HEK293 (cell line): ENCODE data around the gene FAM98C.

ENCODE experiments used
- CTCF ChIA-PET: fragments of 350-600 bp; formaldehyde crosslinking; extraction: SDS; loops from one replicate; lab custom pipeline; 2021; ENCODE audit warnings: antibody characterized with exemption; lab: Yijun Ruan, JAX
- POLR2A ChIA-PET: fragments of 300-600 bp; formaldehyde crosslinking; extraction: SDS; loops from one replicate; lab custom pipeline; 2020; ENCODE audit warnings: antibody characterized with exemption, inconsistent platforms; lab: Yijun Ruan, JAX
- H3K27ac ChIP-seq: fragments of 200-500 bp; sonication (Bioruptor generic); 2 replicates; pipeline ENCODE4 v1.5.1; 2014; ENCODE audit warnings: low read depth, low read length, control low read depth, inconsistent platforms; ENCODE audit errors: extremely low read depth
- H3K36me3 ChIP-seq, 2 experiments: fragments of 200-500 bp in 1 of 2; sonication (Bioruptor generic) in 1 of 2; 1 replicate in 1 of 2; 2 replicates in 1 of 2; pipeline ENCODE4 v1.5.1; 2014 to 2017; ENCODE audit warnings: inconsistent platforms in 2 of 2, low read length in 2 of 2; ENCODE audit not compliant: control insufficient read depth in 2 of 2, insufficient read depth in 1 of 2
- H3K4me1 ChIP-seq: fragments of 200-500 bp; sonication (Bioruptor generic); 2 replicates; pipeline ENCODE4 v1.5.1; 2014; ENCODE audit warnings: mild to moderate bottlenecking, low read length, inconsistent platforms; ENCODE audit not compliant: control insufficient read depth, insufficient read depth
- H3K4me3 ChIP-seq: 2 replicates; pipeline ENCODE4 v1.5.1; 2011; ENCODE audit warnings: low read depth, mild to moderate bottlenecking, control low read depth, low read length, moderate library complexity
- H3K9me3 ChIP-seq: fragments of 200-500 bp; sonication (Bioruptor generic); 2 replicates; pipeline ENCODE4 v1.5.1; 2014; ENCODE audit warnings: low read depth, low read length, inconsistent platforms; ENCODE audit not compliant: control insufficient read depth, insufficient read depth
- FEZF1 ChIP-seq: fragments of 450-650 bp; formaldehyde crosslinking; IDR thresholded peaks from 2 replicates; pipeline ENCODE4 v1.5.1; 2016; ENCODE audit warnings: missing biosample characterization, missing genetic modification characterization
- GLIS1 ChIP-seq: fragments of 450-650 bp; formaldehyde crosslinking; IDR thresholded peaks from 2 replicates; pipeline ENCODE4 v1.5.1; 2016; ENCODE audit warnings: missing biosample characterization, missing genetic modification characterization
- GLIS2 ChIP-seq: fragments of 450-650 bp; formaldehyde crosslinking; IDR thresholded peaks from 2 replicates; pipeline ENCODE4 v1.5.1; 2016; ENCODE audit warnings: missing biosample characterization, missing genetic modification characterization
- REPIN1 ChIP-seq: fragments of 450-650 bp; formaldehyde crosslinking; IDR thresholded peaks from 2 replicates; pipeline ENCODE4 v1.5.1; 2017; ENCODE audit warnings: missing biosample characterization, missing genetic modification characterization, low read depth
- SCRT1 ChIP-seq: fragments of 450-650 bp; formaldehyde crosslinking; IDR thresholded peaks from 2 replicates; pipeline ENCODE4 v1.5.1; 2016; ENCODE audit warnings: missing biosample characterization, missing genetic modification characterization, borderline replicate concordance
- ZBTB17 ChIP-seq: fragments of 450-650 bp; formaldehyde crosslinking; IDR thresholded peaks from 2 replicates; pipeline ENCODE4 v1.5.1; 2016; ENCODE audit warnings: missing biosample characterization, missing genetic modification characterization
- ZNF140 ChIP-seq: fragments of 450-650 bp; formaldehyde crosslinking; IDR thresholded peaks from 2 replicates; pipeline ENCODE4 v1.5.1; 2016; ENCODE audit warnings: missing biosample characterization, missing genetic modification characterization
- ZNF184 ChIP-seq: fragments of 450-650 bp; IDR thresholded peaks from 2 replicates; pipeline ENCODE4 v1.5.1; 2018; ENCODE audit warnings: missing biosample characterization, mild to moderate bottlenecking, missing genetic modification characterization
- ZNF221 ChIP-seq: fragments of 450-650 bp; formaldehyde crosslinking; IDR thresholded peaks from 2 replicates; pipeline ENCODE4 v1.5.1; 2017; ENCODE audit warnings: missing biosample characterization, missing genetic modification characterization, borderline replicate concordance
- ZNF23 ChIP-seq: fragments of 450-650 bp; formaldehyde crosslinking; IDR thresholded peaks from 2 replicates; pipeline ENCODE4 v1.5.1; 2016; ENCODE audit warnings: missing biosample characterization, missing genetic modification characterization, borderline replicate concordance
- ZNF350 ChIP-seq: fragments of 450-650 bp; formaldehyde crosslinking; IDR thresholded peaks from 2 replicates; pipeline ENCODE4 v1.5.0; 2017; ENCODE audit warnings: missing biosample characterization, mild to moderate bottlenecking, missing genetic modification characterization
- ZNF366 ChIP-seq: fragments of 450-650 bp; formaldehyde crosslinking; conservative IDR thresholded peaks from 2 replicates; pipeline ENCODE4 v1.5.1; 2016; ENCODE audit warnings: missing biosample characterization, missing genetic modification characterization
- ZNF394 ChIP-seq: fragments of 450-650 bp; formaldehyde crosslinking; IDR thresholded peaks from 2 replicates; pipeline ENCODE4 v1.5.1; 2016; ENCODE audit warnings: missing biosample characterization, missing genetic modification characterization, mild to moderate bottlenecking, moderate library complexity, borderline replicate concordance
- ZNF426 ChIP-seq: fragments of 450-650 bp; formaldehyde crosslinking; IDR thresholded peaks from 2 replicates; pipeline ENCODE4 v1.5.1; 2017; ENCODE audit warnings: missing biosample characterization, missing genetic modification characterization, mild to moderate bottlenecking, inconsistent platforms, moderate library complexity
- ZNF596 ChIP-seq: fragments of 450-650 bp; IDR thresholded peaks from 2 replicates; pipeline ENCODE4 v1.5.0; 2018; ENCODE audit warnings: missing biosample characterization, mild to moderate bottlenecking, missing genetic modification characterization, moderate library complexity
- TF ChIP-seq, protein P1 (sequence below): fragments of 450-650 bp; formaldehyde crosslinking; IDR thresholded peaks from 2 replicates; pipeline ENCODE4 v1.5.1; 2016; ENCODE audit warnings: missing biosample characterization, missing genetic modification characterization
- TF ChIP-seq, protein P2 (sequence below): fragments of 450-650 bp; formaldehyde crosslinking; IDR thresholded peaks from 2 replicates; pipeline ENCODE4 v1.5.1; 2017; ENCODE audit warnings: missing biosample characterization, missing genetic modification characterization
- TF ChIP-seq, protein P3 (sequence below): fragments of 450-650 bp; formaldehyde crosslinking; optimal IDR thresholded peaks from 2 replicates; pipeline ENCODE3; 2016; ENCODE audit warnings: missing biosample characterization, mild to moderate bottlenecking, missing genetic modification characterization
- TF ChIP-seq, protein P4 (sequence below): fragments of 450-650 bp; formaldehyde crosslinking; IDR thresholded peaks from 2 replicates; pipeline ENCODE4 v1.5.1; 2016; ENCODE audit warnings: missing biosample characterization, missing genetic modification characterization, low read depth
- TF ChIP-seq, protein P5 (sequence below): fragments of 450-650 bp; formaldehyde crosslinking; IDR thresholded peaks from 2 replicates; pipeline ENCODE4 v1.5.1; 2017; ENCODE audit warnings: missing biosample characterization, missing genetic modification characterization
- TF ChIP-seq, protein P6 (sequence below): fragments of 450-650 bp; formaldehyde crosslinking; IDR thresholded peaks from 2 replicates; pipeline ENCODE4 v1.5.1; 2017; ENCODE audit warnings: missing biosample characterization, missing genetic modification characterization
- TF ChIP-seq, protein P7 (sequence below): fragments of 450-650 bp; formaldehyde crosslinking; IDR thresholded peaks from 2 replicates; pipeline ENCODE4 v1.5.1; 2016; ENCODE audit warnings: missing biosample characterization, missing genetic modification characterization
- TF ChIP-seq, protein P8 (sequence below): sonication (generic); formaldehyde crosslinking; IDR thresholded peaks from 2 replicates; pipeline ENCODE4 v1.8.1; 2022; ENCODE audit warnings: mild to moderate bottlenecking, moderate library complexity, missing genetic modification reagents

Gene FAM98C

DNA sequence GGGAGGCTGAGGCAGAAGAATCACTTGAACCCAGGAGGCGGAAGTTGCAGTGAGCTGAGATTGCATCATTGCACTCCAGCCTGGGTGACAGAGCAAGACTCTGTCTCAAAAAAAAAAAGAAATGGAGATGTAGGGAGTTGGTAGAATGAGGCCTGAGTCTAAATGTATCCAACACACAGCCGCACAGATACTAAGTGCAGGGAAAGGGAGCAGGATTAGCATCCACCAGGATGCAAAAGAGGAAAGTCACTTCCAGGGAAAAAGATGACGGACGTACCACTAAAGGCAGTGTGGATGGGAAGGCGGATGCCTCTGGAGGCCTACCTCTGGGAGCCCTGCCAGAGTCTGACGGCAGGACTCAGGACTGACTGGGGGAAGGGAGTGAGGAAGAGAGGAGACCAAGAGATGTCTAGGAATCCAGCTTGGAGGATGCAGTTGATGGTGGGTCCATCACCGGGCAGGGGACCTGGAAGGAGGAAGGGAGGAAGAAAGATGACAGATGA is 6.8 kb downstream of the FAM98C start:
- H3K27ac ChIP-seq = no peak overlapping the region
- peaks cover 14 to 26% of the 10 kb centered on the region in 2 experiments; a peak in 2 of 3 replicates for H3K36me3 ChIP-seq
- no peaks in the 10 kb centered on the region for H3K9me3 ChIP-seq
- no peak overlapping the region for H3K4me3 ChIP-seq
- ChIA-PET POLR2A (no interaction called here), CTCF (interaction anchor here (0.6 kb wide), 2 partner anchors 62 to 160 kb away, joined by 3 read pairs; no protein-coding TSS in a partner anchor)
- H3K4me1 ChIP-seq = no peaks in the 10 kb centered on the region
- TF ChIP-seq GLIS2 (tag by site-specific recombination) (no peak), ZNF394 (tag by site-specific recombination) (no peak), ZNF366 (peak; percentile 51), ZNF426 (tag by site-specific recombination) (no peak), REPIN1 (tag by site-specific recombination) (no peak), ZNF596 (no peak), ZNF140 (no peak), ZNF221 (tag by site-specific recombination) (no peak), SCRT1 (tag by site-specific recombination) (no peak), FEZF1 (no peak), GLIS1 (tag by site-specific recombination) (0 out of 2 replicates have a peak, but pooled peaks have one; percentile 14), ZBTB17 (peak; percentile 91), ZNF350 (tag by site-specific recombination) (no peak), ZNF23 (tag by site-specific recombination) (no peak), ZNF184 (no peak)
- TF ChIP-seq, protein P1, sequence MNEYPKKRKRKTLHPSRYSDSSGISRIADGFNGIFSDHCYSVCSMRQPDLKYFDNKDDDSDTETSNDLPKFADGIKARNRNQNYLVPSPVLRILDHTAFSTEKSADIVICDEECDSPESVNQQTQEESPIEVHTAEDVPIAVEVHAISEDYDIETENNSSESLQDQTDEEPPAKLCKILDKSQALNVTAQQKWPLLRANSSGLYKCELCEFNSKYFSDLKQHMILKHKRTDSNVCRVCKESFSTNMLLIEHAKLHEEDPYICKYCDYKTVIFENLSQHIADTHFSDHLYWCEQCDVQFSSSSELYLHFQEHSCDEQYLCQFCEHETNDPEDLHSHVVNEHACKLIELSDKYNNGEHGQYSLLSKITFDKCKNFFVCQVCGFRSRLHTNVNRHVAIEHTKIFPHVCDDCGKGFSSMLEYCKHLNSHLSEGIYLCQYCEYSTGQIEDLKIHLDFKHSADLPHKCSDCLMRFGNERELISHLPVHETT (tag by site-specific recombination) = no peak
- TF ChIP-seq, protein P2, sequence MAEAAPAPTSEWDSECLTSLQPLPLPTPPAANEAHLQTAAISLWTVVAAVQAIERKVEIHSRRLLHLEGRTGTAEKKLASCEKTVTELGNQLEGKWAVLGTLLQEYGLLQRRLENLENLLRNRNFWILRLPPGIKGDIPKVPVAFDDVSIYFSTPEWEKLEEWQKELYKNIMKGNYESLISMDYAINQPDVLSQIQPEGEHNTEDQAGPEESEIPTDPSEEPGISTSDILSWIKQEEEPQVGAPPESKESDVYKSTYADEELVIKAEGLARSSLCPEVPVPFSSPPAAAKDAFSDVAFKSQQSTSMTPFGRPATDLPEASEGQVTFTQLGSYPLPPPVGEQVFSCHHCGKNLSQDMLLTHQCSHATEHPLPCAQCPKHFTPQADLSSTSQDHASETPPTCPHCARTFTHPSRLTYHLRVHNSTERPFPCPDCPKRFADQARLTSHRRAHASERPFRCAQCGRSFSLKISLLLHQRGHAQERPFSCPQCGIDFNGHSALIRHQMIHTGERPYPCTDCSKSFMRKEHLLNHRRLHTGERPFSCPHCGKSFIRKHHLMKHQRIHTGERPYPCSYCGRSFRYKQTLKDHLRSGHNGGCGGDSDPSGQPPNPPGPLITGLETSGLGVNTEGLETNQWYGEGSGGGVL (tag by site-specific recombination) = no peak
- TF ChIP-seq, protein P3, sequence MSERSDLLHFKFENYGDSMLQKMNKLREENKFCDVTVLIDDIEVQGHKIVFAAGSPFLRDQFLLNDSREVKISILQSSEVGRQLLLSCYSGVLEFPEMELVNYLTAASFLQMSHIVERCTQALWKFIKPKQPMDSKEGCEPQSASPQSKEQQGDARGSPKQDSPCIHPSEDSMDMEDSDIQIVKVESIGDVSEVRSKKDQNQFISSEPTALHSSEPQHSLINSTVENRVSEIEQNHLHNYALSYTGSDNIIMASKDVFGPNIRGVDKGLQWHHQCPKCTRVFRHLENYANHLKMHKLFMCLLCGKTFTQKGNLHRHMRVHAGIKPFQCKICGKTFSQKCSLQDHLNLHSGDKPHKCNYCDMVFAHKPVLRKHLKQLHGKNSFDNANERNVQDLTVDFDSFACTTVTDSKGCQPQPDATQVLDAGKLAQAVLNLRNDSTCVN (tag by site-specific recombination) = no peak
- TF ChIP-seq, protein P4, sequence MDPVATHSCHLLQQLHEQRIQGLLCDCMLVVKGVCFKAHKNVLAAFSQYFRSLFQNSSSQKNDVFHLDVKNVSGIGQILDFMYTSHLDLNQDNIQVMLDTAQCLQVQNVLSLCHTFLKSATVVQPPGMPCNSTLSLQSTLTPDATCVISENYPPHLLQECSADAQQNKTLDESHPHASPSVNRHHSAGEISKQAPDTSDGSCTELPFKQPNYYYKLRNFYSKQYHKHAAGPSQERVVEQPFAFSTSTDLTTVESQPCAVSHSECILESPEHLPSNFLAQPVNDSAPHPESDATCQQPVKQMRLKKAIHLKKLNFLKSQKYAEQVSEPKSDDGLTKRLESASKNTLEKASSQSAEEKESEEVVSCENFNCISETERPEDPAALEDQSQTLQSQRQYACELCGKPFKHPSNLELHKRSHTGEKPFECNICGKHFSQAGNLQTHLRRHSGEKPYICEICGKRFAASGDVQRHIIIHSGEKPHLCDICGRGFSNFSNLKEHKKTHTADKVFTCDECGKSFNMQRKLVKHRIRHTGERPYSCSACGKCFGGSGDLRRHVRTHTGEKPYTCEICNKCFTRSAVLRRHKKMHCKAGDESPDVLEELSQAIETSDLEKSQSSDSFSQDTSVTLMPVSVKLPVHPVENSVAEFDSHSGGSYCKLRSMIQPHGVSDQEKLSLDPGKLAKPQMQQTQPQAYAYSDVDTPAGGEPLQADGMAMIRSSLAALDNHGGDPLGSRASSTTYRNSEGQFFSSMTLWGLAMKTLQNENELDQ (tag by site-specific recombination) = no peak
- TF ChIP-seq, protein P5, sequence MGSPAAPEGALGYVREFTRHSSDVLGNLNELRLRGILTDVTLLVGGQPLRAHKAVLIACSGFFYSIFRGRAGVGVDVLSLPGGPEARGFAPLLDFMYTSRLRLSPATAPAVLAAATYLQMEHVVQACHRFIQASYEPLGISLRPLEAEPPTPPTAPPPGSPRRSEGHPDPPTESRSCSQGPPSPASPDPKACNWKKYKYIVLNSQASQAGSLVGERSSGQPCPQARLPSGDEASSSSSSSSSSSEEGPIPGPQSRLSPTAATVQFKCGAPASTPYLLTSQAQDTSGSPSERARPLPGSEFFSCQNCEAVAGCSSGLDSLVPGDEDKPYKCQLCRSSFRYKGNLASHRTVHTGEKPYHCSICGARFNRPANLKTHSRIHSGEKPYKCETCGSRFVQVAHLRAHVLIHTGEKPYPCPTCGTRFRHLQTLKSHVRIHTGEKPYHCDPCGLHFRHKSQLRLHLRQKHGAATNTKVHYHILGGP = peak; percentile 60; the same call in 1 of the 2 replicates
- TF ChIP-seq, protein P6, sequence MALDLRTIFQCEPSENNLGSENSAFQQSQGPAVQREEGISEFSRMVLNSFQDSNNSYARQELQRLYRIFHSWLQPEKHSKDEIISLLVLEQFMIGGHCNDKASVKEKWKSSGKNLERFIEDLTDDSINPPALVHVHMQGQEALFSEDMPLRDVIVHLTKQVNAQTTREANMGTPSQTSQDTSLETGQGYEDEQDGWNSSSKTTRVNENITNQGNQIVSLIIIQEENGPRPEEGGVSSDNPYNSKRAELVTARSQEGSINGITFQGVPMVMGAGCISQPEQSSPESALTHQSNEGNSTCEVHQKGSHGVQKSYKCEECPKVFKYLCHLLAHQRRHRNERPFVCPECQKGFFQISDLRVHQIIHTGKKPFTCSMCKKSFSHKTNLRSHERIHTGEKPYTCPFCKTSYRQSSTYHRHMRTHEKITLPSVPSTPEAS (tag by site-specific recombination) = no peak; the same call in 1 of the 2 replicates
- TF ChIP-seq, protein P7, sequence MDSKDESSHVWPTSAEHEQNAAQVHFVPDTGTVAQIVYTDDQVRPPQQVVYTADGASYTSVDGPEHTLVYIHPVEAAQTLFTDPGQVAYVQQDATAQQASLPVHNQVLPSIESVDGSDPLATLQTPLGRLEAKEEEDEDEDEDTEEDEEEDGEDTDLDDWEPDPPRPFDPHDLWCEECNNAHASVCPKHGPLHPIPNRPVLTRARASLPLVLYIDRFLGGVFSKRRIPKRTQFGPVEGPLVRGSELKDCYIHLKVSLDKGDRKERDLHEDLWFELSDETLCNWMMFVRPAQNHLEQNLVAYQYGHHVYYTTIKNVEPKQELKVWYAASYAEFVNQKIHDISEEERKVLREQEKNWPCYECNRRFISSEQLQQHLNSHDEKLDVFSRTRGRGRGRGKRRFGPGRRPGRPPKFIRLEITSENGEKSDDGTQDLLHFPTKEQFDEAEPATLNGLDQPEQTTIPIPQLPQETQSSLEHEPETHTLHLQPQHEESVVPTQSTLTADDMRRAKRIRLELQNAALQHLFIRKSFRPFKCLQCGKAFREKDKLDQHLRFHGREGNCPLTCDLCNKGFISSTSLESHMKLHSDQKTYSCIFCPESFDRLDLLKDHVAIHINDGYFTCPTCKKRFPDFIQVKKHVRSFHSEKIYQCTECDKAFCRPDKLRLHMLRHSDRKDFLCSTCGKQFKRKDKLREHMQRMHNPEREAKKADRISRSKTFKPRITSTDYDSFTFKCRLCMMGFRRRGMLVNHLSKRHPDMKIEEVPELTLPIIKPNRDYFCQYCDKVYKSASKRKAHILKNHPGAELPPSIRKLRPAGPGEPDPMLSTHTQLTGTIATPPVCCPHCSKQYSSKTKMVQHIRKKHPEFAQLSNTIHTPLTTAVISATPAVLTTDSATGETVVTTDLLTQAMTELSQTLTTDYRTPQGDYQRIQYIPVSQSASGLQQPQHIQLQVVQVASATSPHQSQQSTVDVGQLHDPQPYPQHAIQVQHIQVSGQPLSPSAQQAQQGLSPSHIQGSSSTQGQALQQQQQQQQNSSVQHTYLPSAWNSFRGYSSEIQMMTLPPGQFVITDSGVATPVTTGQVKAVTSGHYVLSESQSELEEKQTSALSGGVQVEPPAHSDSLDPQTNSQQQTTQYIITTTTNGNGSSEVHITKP (tag by site-specific recombination) = peak; percentile 88
- TF ChIP-seq, protein P8, sequence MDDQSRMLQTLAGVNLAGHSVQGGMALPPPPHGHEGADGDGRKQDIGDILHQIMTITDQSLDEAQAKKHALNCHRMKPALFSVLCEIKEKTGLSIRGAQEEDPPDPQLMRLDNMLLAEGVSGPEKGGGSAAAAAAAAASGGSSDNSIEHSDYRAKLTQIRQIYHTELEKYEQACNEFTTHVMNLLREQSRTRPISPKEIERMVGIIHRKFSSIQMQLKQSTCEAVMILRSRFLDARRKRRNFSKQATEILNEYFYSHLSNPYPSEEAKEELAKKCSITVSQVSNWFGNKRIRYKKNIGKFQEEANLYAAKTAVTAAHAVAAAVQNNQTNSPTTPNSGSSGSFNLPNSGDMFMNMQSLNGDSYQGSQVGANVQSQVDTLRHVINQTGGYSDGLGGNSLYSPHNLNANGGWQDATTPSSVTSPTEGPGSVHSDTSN (CRISPR knock-in tag) = no peak
